Endothelial cell of umbilical vein (primary cell): ENCODE results near the gene TMEM40. TPM values are rescaled to one million over a fixed set of nuclear protein-coding genes. Genes with fewer than 3 reads are reported as not detected.

Source experiments
- BruUV-seq: library from RNA; stranded (reverse); fragments of 400-500 nt; replicated peaks from 2 replicates; lab custom pipeline; 2021; lab: Mats Ljungman, UMichigan
- CTCF ChIA-PET: fragments of 300-600, 350-600 bp; sonication (Branson Sonifier 250); formaldehyde crosslinking; loops from one replicate; lab custom pipeline; 2021; ENCODE audit warnings: antibody characterized with exemption, inconsistent platforms; lab: Charles Lee
- POLR2A ChIA-PET: fragments of 300-600, 350-600 bp; sonication (Branson Sonifier 250); formaldehyde crosslinking; loops from one replicate; lab custom pipeline; 2021; ENCODE audit warnings: antibody characterized with exemption, inconsistent platforms; lab: Charles Lee
- DNase-seq: peaks from one replicate; pipeline ENCODE4 v3.0.0-alpha.2; 2011; ENCODE audit warnings: low read depth, low spot score
- FAIRE-seq: peaks from 2 replicates; lab custom pipeline; 2011; peaks lifted over from hg19 to GRCh38; lab: Jason Lieb, UNC
- H2AFZ ChIP-seq: 2 replicates; pipeline ENCODE4 v1.6.0; 2012; ENCODE audit warnings: low read depth, low read length, control low read depth, inconsistent platforms
- H3K27ac ChIP-seq: 2 replicates; pipeline ENCODE4 v1.5.1; 2011; ENCODE audit warnings: low read depth, mild to moderate bottlenecking, control low read depth, low read length, moderate library complexity; ENCODE audit not compliant: insufficient read depth
- H3K27me3 ChIP-seq, 2 experiments: 2 replicates each; pipeline versions ENCODE4 v1.6.0 to v1.6.1; 2011; ENCODE audit warnings: low read length in 2 of 2, mixed read lengths in 1 of 2; ENCODE audit not compliant: control insufficient read depth in 2 of 2, insufficient read depth in 2 of 2
- H3K36me3 ChIP-seq, 2 experiments: 2 replicates in 1 of 2; 3 replicates in 1 of 2; pipeline ENCODE4 v1.5.1; 2011; ENCODE audit warnings: low read length in 2 of 2, mild to moderate bottlenecking in 1 of 2, moderate library complexity in 1 of 2; ENCODE audit not compliant: control insufficient read depth in 2 of 2, insufficient read depth in 2 of 2; ENCODE audit errors: extremely low read depth in 1 of 2
- H3K4me1 ChIP-seq: 3 replicates; pipeline ENCODE4 v1.5.1; 2011; ENCODE audit warnings: mild to moderate bottlenecking, low read length; ENCODE audit not compliant: control insufficient read depth, insufficient read depth; ENCODE audit errors: extremely low read depth
- H3K4me2 ChIP-seq: 2 replicates; pipeline ENCODE4 v1.6.1; 2011; ENCODE audit warnings: low read length, control low read depth, mixed read lengths; ENCODE audit not compliant: insufficient read depth
- H3K4me3 ChIP-seq, 3 experiments: fragments of 200-600 bp in 1 of 3; sonication (generic), shearing (Covaris generic) in 1 of 3; replicated peaks in 1 of 3; 2 replicates each; pipeline ENCODE4 v1.5.1; 2011 to 2016; ENCODE audit warnings: control low read depth in 3 of 3, low read length in 3 of 3, mild to moderate bottlenecking in 2 of 3, inconsistent platforms in 1 of 3, low read depth in 1 of 3, moderate library complexity in 1 of 3; ENCODE audit not compliant: insufficient read depth in 1 of 3
- H3K79me2 ChIP-seq: 2 replicates; pipeline ENCODE4 v1.6.0; 2012; ENCODE audit warnings: low read length, inconsistent platforms; ENCODE audit not compliant: control insufficient read depth, insufficient read depth
- H3K9ac ChIP-seq: replicated peaks from 2 replicates; pipeline ENCODE3; 2011; ENCODE audit warnings: low read length, control low read depth; ENCODE audit not compliant: insufficient read depth; ENCODE audit errors: extremely low read depth
- H3K9me1 ChIP-seq: replicated peaks from 3 replicates; pipeline ENCODE4 v1.6.0; 2011; ENCODE audit warnings: mild to moderate bottlenecking, low read length; ENCODE audit not compliant: control insufficient read depth, insufficient read depth; ENCODE audit errors: extremely low read depth
- H3K9me3 ChIP-seq: replicated peaks from 2 replicates; pipeline ENCODE4 v1.5.1; 2012; ENCODE audit warnings: low read length, inconsistent platforms; ENCODE audit not compliant: control insufficient read depth, insufficient read depth
- H4K20me1 ChIP-seq: replicated peaks from 2 replicates; pipeline ENCODE3; 2011; ENCODE audit warnings: mild to moderate bottlenecking, low read length; ENCODE audit not compliant: control insufficient read depth, insufficient read depth; ENCODE audit errors: extremely low read depth
- CTCF ChIP-seq, 2 donors: IDR thresholded peaks; 1 replicate in 1 of 2; 2 replicates in 1 of 2; pipeline ENCODE4 v1.5.1; 2011; ENCODE audit warnings: low read length in 2 of 2, mild to moderate bottlenecking in 2 of 2, moderate library complexity in 2 of 2, control low read depth in 1 of 2, inconsistent platforms in 1 of 2, low read depth in 1 of 2; ENCODE audit not compliant: insufficient read depth in 1 of 2; ENCODE audit errors: extremely low read depth in 1 of 2
- GATA2 ChIP-seq: IDR thresholded peaks from 2 replicates; pipeline ENCODE4 v1.7.0; 2011; ENCODE audit warnings: low read depth, mild to moderate bottlenecking, moderate library complexity, mixed read lengths, low read length; ENCODE audit not compliant: insufficient read length, insufficient read depth
- JUN ChIP-seq: IDR thresholded peaks from 2 replicates; pipeline ENCODE4 v1.6.1; 2011; ENCODE audit warnings: borderline replicate concordance, low read depth; ENCODE audit not compliant: insufficient read length, insufficient read depth
- MAX ChIP-seq: IDR thresholded peaks from 2 replicates; pipeline ENCODE4 v1.6.1; 2011; ENCODE audit not compliant: insufficient read depth, insufficient read length
- POLR2A ChIP-seq: IDR thresholded peaks from 2 replicates; pipeline ENCODE4 v1.6.1; 2012; ENCODE audit warnings: low read depth, mild to moderate bottlenecking, control low read depth, low read length
- dilution Hi-C: fragments of 300-500 bp; cut with MboI; formaldehyde crosslinking; loops from one replicate; pipeline ENCODE4 v1.15.0; 2019; ENCODE audit warnings: low sequenced_read_pairs; ENCODE audit not compliant: extremely low pct_ligation_motif_present
- intact Hi-C: fragments of 100-400 bp; cut with micrococcal nuclease; formaldehyde crosslinking; loops from one replicate; pipeline ENCODE4 v1.10.0; 2022
- polyA plus RNA-seq, 4 experiments: library from polyadenylated mRNA; depleted of rRNA in 3 of 4; stranded (reverse) in 3 of 4; unstranded in 1 of 4; fragments of >200 nt; gene quantifications; 2 replicates each; pipeline versions ENCODE4 v1.2.1 to v1.2.3, GENCODE V29; 2011 to 2012; ENCODE audit warnings: missing spikeins in 1 of 4
- total RNA-seq: library from RNA; stranded (reverse); gene quantifications from 2 replicates; pipeline ENCODE4 v1.2.3, GENCODE V29; 2021

Gene TMEM40
- total and polyA plus RNA-seq, 2 donors (not counting 3 experiments of a cell fraction or from before 2014, with no cell fraction given), result not detected

GRCh38 chr3:12722226-12722625 is 36.8 kb downstream of the TMEM40 start:
- no peak for DNase-seq
- no peak overlapping the region for H3K9ac ChIP-seq
- BruUV-seq, result no TSS peak
- H3K27me3 ChIP-seq, result peaks cover 0 to 1% of the 10 kb centered on the region in 2 experiments
- no peaks in the 10 kb centered on the region for H3K4me1 ChIP-seq
- TF ChIP-seq POLR2A (no peak), JUN (no peak), GATA2 (no peak), MAX (no peak), CTCF (IDR thresholded peaks at IDR 0.05; ENCODE audit: extremely low read depth in 1 of 2, insufficient read depth in 1 of 2, low read depth in 1 of 2, low read length in 2 of 2) (no peak)
- no peaks in the 10 kb centered on the region for H4K20me1 ChIP-seq
- POLR2A ChIA-PET, result interaction anchor here (0.7 kb wide), 1 partner anchor 957 kb away, joined by 6 read pairs; no protein-coding TSS in a partner anchor
- dilution Hi-C loops, result no loop called here
- CTCF ChIA-PET, result no interaction called here
- no peaks in the 10 kb centered on the region for H3K9me3 ChIP-seq
- no peak overlapping the region for H3K4me3 ChIP-seq
- H3K36me3 ChIP-seq, result no peaks in the 10 kb centered on the region
- intact Hi-C loops, result loop anchor here (5.0 kb wide), 1 partner anchor 60 kb away; the partner anchor contains the start of gene RAF1
- FAIRE-seq, result no peak
- no peaks in the 10 kb centered on the region for H3K79me2 ChIP-seq
- H2AFZ ChIP-seq, result no peak overlapping the region
- no peak overlapping the region for H3K4me2 ChIP-seq
- H3K9me1 ChIP-seq, result no peaks in the 10 kb centered on the region
- H3K27ac ChIP-seq, result no peak overlapping the region
